Neural progenitor cell (in vitro differentiated cells): ENCODE results near the gene DCAF8L2. TPM values are rescaled to one million over a fixed set of nuclear protein-coding genes. Genes with fewer than 3 reads are reported as not detected.

ENCODE experiments used
- DNase-seq: peaks from one replicate; pipeline ENCODE4 v3.0.0-alpha.2; 2016; ENCODE audit warnings: low spot score
- H2AFZ ChIP-seq: fragments of 200-600 bp; sonication (generic); replicated peaks from 2 replicates; pipeline ENCODE4 v1.6.1; 2016; ENCODE audit warnings: antibody characterized with exemption
- H3F3A ChIP-seq: fragments of 200-600 bp; sonication (generic); 2 replicates; pipeline ENCODE4 v1.6.1; 2016; ENCODE audit warnings: antibody characterized with exemption, low read depth
- H3K27ac ChIP-seq: fragments of 200-600 bp; sonication (generic); 2 replicates; pipeline ENCODE4 v1.5.1; 2016; ENCODE audit warnings: mild to moderate bottlenecking
- H3K27me3 ChIP-seq: fragments of 200-600 bp; sonication (generic); 2 replicates; pipeline ENCODE4 v1.6.1; 2016; ENCODE audit warnings: mild to moderate bottlenecking, moderate library complexity
- H3K36me3 ChIP-seq: fragments of 200-600 bp; sonication (generic); 2 replicates; pipeline ENCODE4 v1.5.1; 2016
- H3K4me1 ChIP-seq: fragments of 200-600 bp; sonication (generic); 2 replicates; pipeline ENCODE4 v1.6.1; 2016; ENCODE audit warnings: mixed run types
- H3K4me2 ChIP-seq: fragments of 200-600 bp; sonication (generic); 2 replicates; pipeline ENCODE4 v1.6.1; 2016
- H3K4me3 ChIP-seq: fragments of 200-600 bp; sonication (generic); 2 replicates; pipeline ENCODE4 v1.5.1; 2016
- H3K79me2 ChIP-seq: fragments of 200-600 bp; sonication (generic); 2 replicates; pipeline ENCODE4 v1.6.1; 2016; ENCODE audit warnings: low read depth
- H3K9ac ChIP-seq: fragments of 200-600 bp; sonication (generic); 2 replicates; pipeline ENCODE4 v1.6.1; 2016
- H3K9me3 ChIP-seq: fragments of 200-600 bp; sonication (generic); 2 replicates; pipeline ENCODE4 v1.5.1; 2016; ENCODE audit warnings: low read depth
- H4K20me1 ChIP-seq: fragments of 200-600 bp; sonication (generic); 2 replicates; pipeline ENCODE4 v1.6.1; 2016; ENCODE audit warnings: low read depth
- H3K27ac Mint-ChIP-seq: 3 replicates; pipeline ENCODE4 v1.8.0; 2021; ENCODE audit warnings: mixed read lengths
- H3K27me3 Mint-ChIP-seq: 2 replicates; pipeline ENCODE4 v1.8.0; 2022; ENCODE audit warnings: low read depth, mild to moderate bottlenecking, inconsistent platforms, moderate library complexity, mixed read lengths; ENCODE audit not compliant: insufficient read depth
- H3K36me3 Mint-ChIP-seq: 3 replicates; pipeline ENCODE4 v1.8.0; 2021; ENCODE audit warnings: mixed read lengths
- H3K4me1 Mint-ChIP-seq: 3 replicates; pipeline ENCODE4 v1.8.0; 2021; ENCODE audit warnings: mixed read lengths
- H3K4me3 Mint-ChIP-seq: 3 replicates; pipeline ENCODE4 v1.8.0; 2021; ENCODE audit warnings: mild to moderate bottlenecking, moderate library complexity, mixed read lengths
- H3K9me3 Mint-ChIP-seq: 3 replicates; pipeline ENCODE4 v1.8.0; 2020; ENCODE audit warnings: mixed read lengths
- CTCF ChIP-seq: fragments of 200-600 bp; sonication (generic); IDR thresholded peaks from 2 replicates; pipeline ENCODE4 v1.5.1; 2017; ENCODE audit warnings: antibody characterized with exemption, mild to moderate bottlenecking
- EZH2 ChIP-seq: fragments of 200-600 bp; sonication (generic); IDR thresholded peaks from 2 replicates; pipeline ENCODE4 v1.6.1; 2017; ENCODE audit warnings: antibody characterized with exemption, mild to moderate bottlenecking, moderate library complexity
- EZH2phosphoT487 ChIP-seq: fragments of 200-600 bp; sonication (generic); IDR thresholded peaks from 2 replicates; pipeline ENCODE4 v1.6.1; 2017; ENCODE audit warnings: antibody characterized with exemption
- total RNA-seq: library from RNA; depleted of rRNA; stranded (reverse); fragments of >200 nt; gene quantifications from 2 replicates; pipeline ENCODE4 v1.2.3, GENCODE V29; 2015; ENCODE audit warnings: low replicate concordance

The DCAF8L2 gene
- total RNA-seq, 1 donor from 2014 or later: not detected

- TF ChIP-seq EZH2 (no peak), EZH2phosphoT487 (no peak), CTCF (no peak)
- H3K27me3 ChIP-seq: no peaks in the 10 kb centered on the region
- H3K27ac ChIP-seq: no peak overlapping the region
- no peak overlapping the region for H3K4me2 ChIP-seq
- H4K20me1 ChIP-seq: no peaks in the 10 kb centered on the region
- H3K9ac ChIP-seq: no peak overlapping the region
- H3K36me3 ChIP-seq: no peaks in the 10 kb centered on the region
- no peaks in the 10 kb centered on the region for H3F3A ChIP-seq
- no peak for DNase-seq
- Mint-ChIP-seq H3K27me3 (no peaks in the 10 kb centered on the region), H3K9me3 (no peaks in the 10 kb centered on the region), H3K4me3 (no peak overlapping the region), H3K36me3 (no peaks in the 10 kb centered on the region), H3K4me1 (no peaks in the 10 kb centered on the region), H3K27ac (no peak overlapping the region)
- no peak overlapping the region for H2AFZ ChIP-seq
- H3K79me2 ChIP-seq: no peaks in the 10 kb centered on the region
- no peak overlapping the region for H3K4me3 ChIP-seq
- H3K9me3 ChIP-seq: peaks cover 6% of the 10 kb centered on the region
- H3K4me1 ChIP-seq: no peaks in the 10 kb centered on the region
These were observed 32.7 kb downstream of the DCAF8L2 start for GRCh38 chrX:27622883-27623282.

DNA sequence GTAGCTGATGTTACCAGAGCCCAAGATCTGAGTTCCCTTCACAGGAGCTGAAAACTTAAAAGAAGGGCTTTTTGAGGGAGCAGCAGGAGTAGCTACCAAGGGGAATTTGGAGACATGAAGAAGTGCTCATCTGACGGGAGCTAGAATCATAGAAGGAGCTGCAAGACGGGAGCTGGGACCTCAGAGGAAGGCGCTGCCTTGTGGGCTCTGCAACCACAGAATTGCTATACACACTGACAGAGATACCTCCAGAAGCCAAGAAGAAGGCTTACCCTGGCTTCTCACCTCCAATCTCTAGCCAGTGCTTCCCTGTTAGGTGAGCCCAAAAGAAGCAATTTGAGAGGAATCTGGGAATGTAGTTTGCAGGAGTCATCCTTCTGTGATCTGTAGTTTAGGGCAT lies 35.9 kb downstream of the DCAF8L2 start:
- TF ChIP-seq CTCF (no peak), EZH2 (no peak), EZH2phosphoT487 (no peak)
- Histone ChIP-seq H2AFZ (no peak overlapping the region), H3K4me3 (no peak overlapping the region), H3K79me2 (no peaks in the 10 kb centered on the region), H3K4me1 (no peaks in the 10 kb centered on the region), H3K27me3 (no peaks in the 10 kb centered on the region), H3K9ac (no peak overlapping the region), H3F3A (no peaks in the 10 kb centered on the region), H3K9me3 (peaks cover 6% of the 10 kb centered on the region), H3K27ac (no peak overlapping the region), H4K20me1 (no peaks in the 10 kb centered on the region), H3K36me3 (no peaks in the 10 kb centered on the region), H3K4me2 (no peak overlapping the region)
- Mint-ChIP-seq H3K27ac (no peak overlapping the region), H3K36me3 (no peaks in the 10 kb centered on the region), H3K27me3 (no peaks in the 10 kb centered on the region), H3K4me3 (no peak overlapping the region), H3K4me1 (no peaks in the 10 kb centered on the region), H3K9me3 (no peaks in the 10 kb centered on the region)
- no peak for DNase-seq

DNA sequence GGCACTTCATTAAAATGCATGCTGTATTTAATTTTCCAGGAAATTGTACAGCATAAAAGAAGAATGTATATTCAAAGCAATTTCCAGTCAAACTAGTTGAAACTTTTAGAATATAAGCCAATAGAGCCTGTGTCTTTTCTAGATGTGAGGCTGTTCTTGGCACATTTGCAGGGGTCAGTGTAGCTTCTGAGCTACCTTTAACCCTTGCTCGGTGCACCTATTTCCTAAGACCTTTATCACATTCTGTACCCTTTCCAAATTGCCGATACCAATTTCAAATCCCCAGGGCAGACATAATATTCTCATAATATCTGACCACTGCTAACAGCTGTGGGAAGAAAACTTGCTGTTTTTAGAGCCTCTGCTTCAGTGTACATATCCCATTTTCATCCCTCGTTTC lies 43.2 kb downstream of the DCAF8L2 start:
- H2AFZ ChIP-seq: no peak overlapping the region
- no peaks in the 10 kb centered on the region for H3K79me2 ChIP-seq
- H3K4me1 ChIP-seq: no peaks in the 10 kb centered on the region
- H3K4me3 ChIP-seq: no peak overlapping the region
- no peaks in the 10 kb centered on the region for H4K20me1 ChIP-seq
- Mint-ChIP-seq H3K9me3 (no peaks in the 10 kb centered on the region), H3K4me3 (no peak overlapping the region), H3K4me1 (no peaks in the 10 kb centered on the region), H3K27me3 (no peaks in the 10 kb centered on the region), H3K27ac (no peak overlapping the region), H3K36me3 (no peaks in the 10 kb centered on the region)
- no peak for DNase-seq
- no peak for TF ChIP-seq EZH2
- TF ChIP-seq EZH2phosphoT487: no peak
- TF ChIP-seq CTCF: no peak
- no peaks in the 10 kb centered on the region for H3K36me3 ChIP-seq
- H3K9ac ChIP-seq: no peak overlapping the region
- no peaks in the 10 kb centered on the region for H3F3A ChIP-seq
- H3K27ac ChIP-seq: no peak overlapping the region
- H3K27me3 ChIP-seq: no peaks in the 10 kb centered on the region
- no peaks in the 10 kb centered on the region for H3K9me3 ChIP-seq
- H3K4me2 ChIP-seq: no peak overlapping the region
